GM12872 (cell line): Measurements from ENCODE around the gene BCL2L2.
A peak's percentile ranks its signal among the peaks of the same experiment; 100 is the strongest.

Experiments used
- TF ChIP-seq, protein P1 (sequence below): IDR thresholded peaks from 3 replicates; pipeline ENCODE4 v1.5.1; 2011; ENCODE audit warnings: low read depth, mild to moderate bottlenecking, low read length, moderate library complexity; ENCODE audit not compliant: insufficient read depth

The BCL2L2 gene

DNA sequence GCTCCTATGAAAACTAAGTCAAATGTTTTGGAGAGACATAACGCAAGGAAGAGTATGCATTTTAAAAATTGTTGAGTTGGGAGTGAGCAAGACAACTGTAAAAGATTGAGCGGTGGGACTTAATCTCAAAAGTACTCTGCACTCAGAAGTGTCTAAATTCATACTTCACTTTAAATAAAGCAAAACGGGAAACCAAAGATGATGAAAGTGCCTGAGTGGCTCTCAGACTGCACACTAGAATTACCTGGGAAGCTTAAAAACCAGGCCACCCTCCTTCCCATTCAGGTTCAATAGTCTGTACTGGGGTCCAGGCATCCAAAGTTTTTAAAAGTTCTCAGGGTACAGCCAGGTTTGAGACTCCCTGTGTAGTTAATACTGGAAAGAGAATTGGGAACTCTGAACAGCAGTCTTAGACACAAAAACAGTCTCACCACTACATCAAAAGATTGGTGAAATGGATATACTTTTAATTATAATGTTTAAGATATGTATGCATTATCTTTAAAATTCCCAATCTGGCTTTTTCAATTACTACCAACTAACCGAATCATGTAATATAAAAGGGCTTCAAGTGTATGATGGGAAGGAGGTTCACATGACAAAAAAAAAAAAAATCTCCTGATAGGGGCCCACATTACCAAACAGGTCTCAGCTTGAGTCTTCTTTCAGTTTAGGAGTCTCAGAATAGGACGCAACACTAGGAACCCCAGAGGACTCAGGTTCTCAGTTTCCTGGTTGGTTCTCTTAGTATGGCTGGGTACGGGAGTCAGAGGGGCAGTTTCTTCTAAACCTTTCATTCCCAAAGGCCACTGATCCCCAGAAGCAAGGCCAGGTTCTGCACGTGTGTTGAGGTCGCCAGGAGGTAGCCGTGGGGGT, 21.7 kb upstream of the BCL2L2 start:
- TF ChIP-seq, protein P1, sequence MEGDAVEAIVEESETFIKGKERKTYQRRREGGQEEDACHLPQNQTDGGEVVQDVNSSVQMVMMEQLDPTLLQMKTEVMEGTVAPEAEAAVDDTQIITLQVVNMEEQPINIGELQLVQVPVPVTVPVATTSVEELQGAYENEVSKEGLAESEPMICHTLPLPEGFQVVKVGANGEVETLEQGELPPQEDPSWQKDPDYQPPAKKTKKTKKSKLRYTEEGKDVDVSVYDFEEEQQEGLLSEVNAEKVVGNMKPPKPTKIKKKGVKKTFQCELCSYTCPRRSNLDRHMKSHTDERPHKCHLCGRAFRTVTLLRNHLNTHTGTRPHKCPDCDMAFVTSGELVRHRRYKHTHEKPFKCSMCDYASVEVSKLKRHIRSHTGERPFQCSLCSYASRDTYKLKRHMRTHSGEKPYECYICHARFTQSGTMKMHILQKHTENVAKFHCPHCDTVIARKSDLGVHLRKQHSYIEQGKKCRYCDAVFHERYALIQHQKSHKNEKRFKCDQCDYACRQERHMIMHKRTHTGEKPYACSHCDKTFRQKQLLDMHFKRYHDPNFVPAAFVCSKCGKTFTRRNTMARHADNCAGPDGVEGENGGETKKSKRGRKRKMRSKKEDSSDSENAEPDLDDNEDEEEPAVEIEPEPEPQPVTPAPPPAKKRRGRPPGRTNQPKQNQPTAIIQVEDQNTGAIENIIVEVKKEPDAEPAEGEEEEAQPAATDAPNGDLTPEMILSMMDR, result no peak

DNA sequence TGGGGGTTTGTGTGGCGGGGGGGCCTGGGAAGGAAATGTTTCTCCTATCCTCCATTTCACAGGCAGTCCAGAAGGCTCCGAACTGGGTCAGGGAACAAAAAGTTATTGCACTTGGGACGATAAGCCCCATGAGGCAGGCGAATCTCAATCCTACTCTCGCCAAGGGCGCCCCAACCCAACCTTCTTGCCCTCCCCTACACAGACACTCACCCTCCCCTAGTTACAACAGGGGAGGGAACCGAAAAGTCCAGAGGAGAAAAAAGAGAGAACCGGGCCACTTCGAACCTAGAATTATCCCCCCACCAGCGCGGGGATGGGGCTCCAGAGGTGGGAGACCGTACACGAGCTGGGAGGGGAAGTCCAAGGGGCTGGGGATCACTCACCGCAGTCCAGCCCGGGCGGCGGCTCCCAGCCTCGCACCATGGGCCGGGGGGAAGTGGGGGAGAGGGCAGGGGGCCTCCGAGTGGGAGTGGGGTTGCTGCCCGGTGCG, 21.1 kb upstream of the BCL2L2 start:
- TF ChIP-seq, protein P1, result no peak

DNA sequence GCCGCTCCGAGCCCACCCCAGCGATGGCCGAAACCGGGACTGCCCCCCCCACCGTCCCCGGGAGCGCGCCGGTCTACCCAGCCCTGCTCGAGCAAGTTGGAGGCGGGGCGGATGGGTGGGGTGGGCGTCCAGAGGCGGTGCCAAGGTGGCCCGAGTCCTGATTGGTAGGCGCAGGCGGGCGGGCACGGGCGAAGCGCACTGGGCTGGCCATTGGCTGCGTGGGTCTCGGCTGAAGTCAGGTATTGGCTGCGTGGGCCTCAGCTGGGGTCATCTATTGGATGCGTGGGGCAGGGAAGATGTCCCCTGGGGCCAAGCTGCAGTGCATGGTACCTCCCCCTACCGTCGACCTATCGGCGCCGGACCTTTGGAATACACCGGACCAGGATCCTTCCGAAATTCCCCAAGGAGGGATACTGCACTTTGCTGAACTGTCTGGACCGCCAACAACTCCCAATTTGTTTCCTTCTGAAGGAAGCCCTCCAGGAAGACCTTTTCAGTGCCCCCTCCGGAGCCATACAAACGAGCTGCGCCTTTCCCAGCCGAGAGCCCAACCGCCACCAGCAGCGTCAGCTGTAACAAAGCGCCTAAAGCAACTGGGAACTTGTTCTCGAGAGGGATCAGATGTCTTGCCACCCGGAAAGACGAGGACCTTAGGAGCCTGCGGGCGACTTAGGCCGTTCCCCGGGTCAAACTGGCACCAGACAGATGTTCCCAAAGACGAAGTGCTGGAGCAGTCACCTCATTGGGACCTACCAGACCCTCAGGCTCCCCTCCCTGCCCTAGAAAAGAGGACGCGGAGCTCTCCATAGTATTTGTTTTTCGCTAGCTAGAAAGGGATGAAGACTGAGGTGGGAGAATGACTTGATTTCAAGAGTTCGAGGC, 20.4 kb upstream of the BCL2L2 start, which contains the start of gene HOMEZ:
HOMEZ (minus strand) TSS at position 113 of the 882 bp plus-strand sequence. CDS start 180 bp downstream, outside the sequence.
- TF ChIP-seq, protein P1, result no peak

DNA sequence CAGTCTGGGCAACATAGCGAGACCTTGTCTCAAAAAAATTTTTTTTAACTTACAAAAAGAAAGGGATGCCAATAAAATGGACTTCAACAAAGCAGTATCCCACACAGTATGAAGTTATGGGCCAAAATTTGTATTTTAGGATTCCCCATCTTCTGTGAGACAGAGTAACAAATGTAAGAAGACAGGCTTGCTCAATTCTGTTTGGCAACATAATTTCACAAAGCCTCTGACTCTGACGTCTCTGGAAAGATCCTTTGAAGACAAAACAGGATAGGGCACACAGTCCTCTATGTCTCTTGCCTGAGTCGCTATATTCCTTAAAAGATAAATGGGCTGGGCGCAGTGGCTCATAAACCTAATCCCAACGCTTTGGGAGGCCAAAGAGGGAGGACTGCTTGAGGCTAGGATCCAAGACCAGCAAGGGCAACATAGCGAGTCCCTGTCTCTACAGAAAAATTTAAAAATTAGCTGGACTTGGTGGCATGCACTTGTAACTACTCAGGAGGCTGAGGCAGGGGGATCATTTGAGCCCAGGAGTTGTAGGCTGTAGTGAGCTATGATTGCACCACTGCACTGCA, 19.6 kb upstream of the BCL2L2 start:
- TF ChIP-seq, protein P1, result no peak

DNA sequence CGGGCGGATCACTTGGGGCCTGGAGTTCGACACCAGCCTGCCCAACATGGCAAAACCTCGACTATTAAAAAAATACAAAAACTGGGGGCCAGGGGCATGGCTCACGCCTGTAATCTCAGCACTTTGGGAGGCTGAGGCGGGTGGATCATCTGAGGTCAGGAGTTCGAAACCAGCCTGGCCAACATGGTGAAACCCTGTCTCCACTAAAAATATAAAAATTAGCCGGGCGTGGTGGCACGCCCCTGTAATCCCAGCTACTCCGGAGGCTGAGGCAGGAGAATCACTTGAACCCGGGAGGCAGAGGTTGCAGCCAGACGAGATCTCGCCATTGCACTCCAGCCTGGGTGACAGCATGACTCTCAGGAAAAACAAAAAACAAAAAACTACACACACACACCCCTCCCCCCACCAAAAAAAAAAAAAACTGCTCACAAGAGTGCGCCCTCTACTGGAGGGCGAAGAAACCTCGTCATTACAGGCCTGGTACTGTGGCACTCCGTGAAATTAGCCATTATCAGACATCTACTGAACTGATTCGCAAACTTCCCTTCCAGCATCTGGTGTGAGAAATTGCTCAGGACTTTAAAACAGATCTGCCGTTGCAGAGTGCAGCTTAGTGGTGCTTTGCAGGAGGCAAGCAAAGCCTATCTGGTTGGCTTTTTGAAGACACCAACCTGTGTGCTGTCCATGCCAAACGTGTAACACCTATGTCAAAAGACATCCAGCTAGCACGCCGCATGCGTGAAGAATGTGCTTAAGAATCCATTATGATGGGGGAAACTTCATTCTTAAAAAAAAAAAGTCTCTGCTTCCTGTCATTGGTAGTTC, 11.7 kb upstream of the BCL2L2 start:
- TF ChIP-seq, protein P1, result peak; percentile 87

DNA sequence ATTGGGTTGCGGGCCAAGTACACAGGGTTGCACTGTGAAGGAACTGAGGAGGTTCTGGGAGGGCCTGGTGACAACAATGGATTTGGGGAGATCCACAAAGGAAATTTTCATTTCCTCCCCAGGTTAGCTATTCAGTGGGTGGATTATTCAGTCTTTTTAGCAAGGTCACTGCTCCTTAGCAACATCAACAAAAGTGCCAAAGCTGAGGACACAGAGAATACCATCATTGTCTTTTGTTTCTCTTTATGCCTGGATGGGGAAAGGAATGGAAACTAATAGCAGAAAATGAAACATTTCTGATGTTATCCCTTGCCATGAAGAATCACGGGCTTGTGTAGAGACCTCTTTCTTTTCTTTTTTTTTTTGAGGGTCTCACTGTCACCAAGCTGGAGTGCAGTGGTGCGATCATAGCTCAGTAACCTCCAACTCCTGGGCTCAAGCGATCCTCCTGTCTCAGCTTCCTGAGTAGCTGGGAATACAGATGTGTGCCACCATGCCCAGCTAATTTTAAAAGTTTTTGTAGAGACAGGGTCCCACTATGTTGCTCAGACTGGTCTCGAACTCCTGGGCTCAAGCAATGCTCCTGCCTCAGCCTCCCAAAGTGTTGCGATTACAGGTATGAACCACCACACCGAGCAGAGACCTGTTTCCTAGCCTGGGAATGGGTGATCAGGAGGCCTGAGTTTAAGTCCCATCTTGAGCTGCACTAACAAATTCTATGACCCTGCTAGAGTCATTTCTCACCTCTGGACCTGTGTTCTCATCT, 10.4 kb upstream of the BCL2L2 start:
- TF ChIP-seq, protein P1, result no peak
